GM21447 (cell line): Measurements from ENCODE around the gene SAMD9L.

Source experiments
- ATAC-seq: cut with Tn5 transposase; IDR thresholded peaks from one replicate; pipeline ENCODE4 v1.9.1; 2021; ENCODE audit not compliant: unreplicated experiment

The SAMD9L gene

GRCh38 chr7:93148144-93148543 lies at the start of gene SAMD9L:
Gene SAMD9L (minus strand): TSS chr7:93148385. CDS start chr7:93135971, 12,414 bp downstream.
- peak; percentile 60 for ATAC-seq

GRCh38 chr7:93196336-93196735 lies 48.2 kb upstream of the SAMD9L start:
- ATAC-seq, result no peak

GRCh38 chr7:93194386-93194785 lies 46.2 kb upstream of the SAMD9L start:
- no peak for ATAC-seq

- no peak for ATAC-seq
Measured at GRCh38 chr7:93188870-93189634, 40.9 kb upstream of the SAMD9L start.

- no peak for ATAC-seq
Measured at GRCh38 chr7:93185303-93186027, 37.3 kb upstream of the SAMD9L start.

GRCh38 chr7:93179173-93179572 lies 31.0 kb upstream of the SAMD9L start:
- ATAC-seq, result no peak

GRCh38 chr7:93178213-93178612 lies 30.0 kb upstream of the SAMD9L start:
- no peak for ATAC-seq

GRCh38 chr7:93176992-93177580 lies 28.9 kb upstream of the SAMD9L start:
- no peak for ATAC-seq

GRCh38 chr7:93175219-93175618 lies 27.0 kb upstream of the SAMD9L start:
- ATAC-seq, result no peak

- no peak for ATAC-seq
Measured at GRCh38 chr7:93172683-93173082, 24.5 kb upstream of the SAMD9L start.

- no peak for ATAC-seq
Measured at GRCh38 chr7:93171606-93172226, 23.5 kb upstream of the SAMD9L start.

GRCh38 chr7:93165447-93165846 lies 17.3 kb upstream of the SAMD9L start:
- ATAC-seq, result peak; percentile 99

- no peak for ATAC-seq
Measured at GRCh38 chr7:93164766-93165165, 16.6 kb upstream of the SAMD9L start.

- ATAC-seq, result no peak
Measured at GRCh38 chr7:93161181-93161762, 13.1 kb upstream of the SAMD9L start.

- ATAC-seq, result no peak
Measured at GRCh38 chr7:93160410-93160809, 12.2 kb upstream of the SAMD9L start.

GRCh38 chr7:93159490-93159889 lies 11.3 kb upstream of the SAMD9L start:
- ATAC-seq, result no peak

- no peak for ATAC-seq
Measured at GRCh38 chr7:93156884-93157283, 8.7 kb upstream of the SAMD9L start.

- ATAC-seq, result no peak
Measured at GRCh38 chr7:93150200-93150835, 2.1 kb upstream of the SAMD9L start.

GRCh38 chr7:93148727-93149126 lies 542 bp upstream of the SAMD9L start:
- no peak for ATAC-seq

- peak; percentile 84 for ATAC-seq
Measured at GRCh38 chr7:93147363-93147762, 822 bp downstream of the SAMD9L start.
